GM19099 (cell line): ENCODE data around the gene SHLD2.
A peak's percentile ranks its signal among the peaks of the same experiment; 100 is the strongest.

Experiments used
- POLR2A ChIP-seq: IDR thresholded peaks from 3 replicates; pipeline ENCODE4 v1.6.1; 2011; ENCODE audit warnings: low read depth; ENCODE audit not compliant: insufficient read length; ENCODE audit errors: extremely low read depth

The SHLD2 gene, protein sequence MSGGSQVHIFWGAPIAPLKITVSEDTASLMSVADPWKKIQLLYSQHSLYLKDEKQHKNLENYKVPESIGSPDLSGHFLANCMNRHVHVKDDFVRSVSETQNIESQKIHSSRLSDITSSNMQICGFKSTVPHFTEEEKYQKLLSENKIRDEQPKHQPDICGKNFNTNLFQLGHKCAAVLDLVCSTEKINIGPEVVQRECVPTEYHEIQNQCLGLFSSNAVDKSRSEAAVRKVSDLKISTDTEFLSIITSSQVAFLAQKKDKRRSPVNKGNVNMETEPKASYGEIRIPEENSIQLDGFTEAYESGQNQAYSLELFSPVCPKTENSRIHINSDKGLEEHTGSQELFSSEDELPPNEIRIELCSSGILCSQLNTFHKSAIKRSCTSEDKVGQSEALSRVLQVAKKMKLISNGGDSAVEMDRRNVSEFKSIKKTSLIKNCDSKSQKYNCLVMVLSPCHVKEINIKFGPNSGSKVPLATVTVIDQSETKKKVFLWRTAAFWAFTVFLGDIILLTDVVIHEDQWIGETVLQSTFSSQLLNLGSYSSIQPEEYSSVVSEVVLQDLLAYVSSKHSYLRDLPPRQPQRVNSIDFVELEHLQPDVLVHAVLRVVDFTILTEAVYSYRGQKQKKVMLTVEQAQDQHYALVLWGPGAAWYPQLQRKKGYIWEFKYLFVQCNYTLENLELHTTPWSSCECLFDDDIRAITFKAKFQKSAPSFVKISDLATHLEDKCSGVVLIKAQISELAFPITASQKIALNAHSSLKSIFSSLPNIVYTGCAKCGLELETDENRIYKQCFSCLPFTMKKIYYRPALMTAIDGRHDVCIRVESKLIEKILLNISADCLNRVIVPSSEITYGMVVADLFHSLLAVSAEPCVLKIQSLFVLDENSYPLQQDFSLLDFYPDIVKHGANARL

DNA sequence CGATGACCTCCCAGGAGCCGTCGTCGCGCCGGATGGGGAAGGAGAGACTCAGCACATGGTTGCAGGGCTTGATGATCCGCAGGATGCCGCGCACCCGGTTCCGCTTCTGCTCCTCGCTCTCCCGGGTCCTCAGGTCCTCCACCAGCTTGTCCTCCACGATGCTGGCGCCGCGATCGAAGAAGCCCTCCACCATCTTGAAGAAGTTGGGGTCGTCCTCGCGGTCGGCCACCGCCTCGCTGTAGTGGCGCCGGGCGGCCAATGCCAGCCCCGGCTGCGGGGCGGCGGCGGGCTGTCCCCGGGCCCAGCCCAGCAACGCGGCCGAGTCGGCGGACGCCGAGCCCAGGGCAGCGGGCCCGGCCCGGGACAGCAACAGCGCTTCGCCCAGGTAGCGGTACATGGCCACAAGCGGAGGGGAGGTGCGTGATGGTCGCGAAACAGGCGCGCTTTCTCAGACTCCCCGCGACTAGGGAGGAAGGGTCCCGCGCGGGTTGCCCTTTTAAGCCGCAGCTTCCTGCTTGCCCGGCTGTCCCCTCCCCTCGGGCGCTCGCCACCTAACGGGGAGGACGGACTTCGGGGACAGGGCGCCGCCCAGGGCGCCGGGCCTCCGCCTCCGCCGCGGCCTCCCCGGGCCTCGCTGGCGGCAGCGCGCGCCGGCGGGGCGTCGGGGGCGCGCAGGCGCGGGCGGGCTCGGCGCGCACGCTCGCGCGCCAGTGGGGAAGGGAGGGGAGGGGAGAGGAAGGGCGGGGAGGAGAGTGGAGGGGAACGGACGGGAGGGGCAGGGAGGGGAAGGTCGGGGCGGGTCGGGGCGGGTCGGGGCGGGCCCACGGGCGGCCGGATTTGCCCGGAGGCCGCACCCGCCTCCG lies at the start of gene SHLD2, which contains the start of gene GLUD1:
Gene SHLD2 (plus strand): TSS at position 834 of the 863 bp plus-strand sequence. CDS start 56,149 bp downstream, outside the sequence.
Gene GLUD1 (minus strand): TSS at position 471 of the 863 bp plus-strand sequence. CDS start 74 bp downstream, at position 397.
- peak; percentile 85 for TF ChIP-seq POLR2A

- TF ChIP-seq POLR2A, result no peak
These were observed 49.5 kb upstream of the SHLD2 start for GRCh38 chr10:87045434-87045938.

DNA sequence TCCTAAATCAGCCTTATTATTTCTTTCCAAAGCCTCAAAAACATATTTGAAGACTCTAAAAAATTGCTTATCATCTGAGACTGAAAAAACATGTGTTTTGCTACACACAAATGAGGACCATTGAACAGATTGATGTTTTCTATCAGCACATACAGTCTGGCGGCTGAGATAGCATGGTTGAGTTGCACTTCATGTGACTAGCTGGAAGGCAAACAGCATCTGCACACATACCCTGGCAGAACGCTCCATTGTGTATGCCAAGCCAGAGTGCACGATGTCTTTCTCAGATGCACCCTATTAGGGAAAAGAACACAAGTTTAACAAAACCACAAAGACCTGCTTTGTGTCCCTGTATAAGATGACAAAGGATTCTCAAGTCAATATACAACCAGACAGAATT lies 41.9 kb upstream of the SHLD2 start:
- TF ChIP-seq POLR2A, result no peak

- TF ChIP-seq POLR2A, result no peak
These were observed 41.3 kb upstream of the SHLD2 start for GRCh38 chr10:87053577-87054181.

DNA sequence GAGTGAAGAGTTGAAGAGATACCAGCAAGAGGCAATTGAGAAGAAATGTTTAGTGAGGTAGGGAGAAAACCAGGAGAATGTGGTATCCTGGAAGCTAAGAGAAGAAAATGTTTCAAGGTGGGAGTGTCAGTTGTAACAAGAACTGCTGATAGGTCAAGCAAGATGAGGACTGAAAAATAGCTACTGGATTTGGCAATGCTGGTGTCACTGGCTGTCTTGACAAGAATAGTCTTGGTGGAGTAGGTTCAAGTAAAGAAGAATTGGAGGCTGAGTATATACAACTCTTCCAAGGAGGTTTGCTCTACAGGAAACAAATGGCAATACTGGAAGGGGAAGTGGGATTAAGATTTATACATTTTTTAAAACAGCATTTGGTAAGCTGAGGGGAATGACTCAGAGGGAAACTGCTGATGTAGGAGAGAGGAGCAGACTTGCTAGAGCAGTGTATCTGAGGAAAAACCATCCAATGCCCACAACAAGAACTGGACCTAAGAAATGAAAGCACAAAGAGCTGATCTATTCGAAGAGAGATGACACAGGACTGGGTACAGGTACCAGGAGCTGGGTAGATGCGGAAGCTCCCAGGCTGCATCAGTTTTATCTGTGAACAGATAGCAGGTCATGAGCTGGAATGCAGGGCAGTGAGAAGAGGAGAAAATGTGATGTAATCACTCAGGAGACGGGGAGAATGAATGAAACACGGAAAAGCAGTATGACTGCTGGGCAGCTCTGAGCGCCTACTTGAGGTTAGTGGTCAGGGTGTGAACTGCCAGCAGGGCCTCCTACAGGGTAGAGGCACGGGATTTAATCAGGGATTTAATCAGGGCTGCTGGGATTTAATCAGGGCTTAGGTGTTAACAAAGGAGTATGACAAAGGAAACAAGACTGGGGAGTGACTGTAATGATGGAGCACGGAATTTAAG lies 40.4 kb upstream of the SHLD2 start:
- TF ChIP-seq POLR2A, result no peak

DNA sequence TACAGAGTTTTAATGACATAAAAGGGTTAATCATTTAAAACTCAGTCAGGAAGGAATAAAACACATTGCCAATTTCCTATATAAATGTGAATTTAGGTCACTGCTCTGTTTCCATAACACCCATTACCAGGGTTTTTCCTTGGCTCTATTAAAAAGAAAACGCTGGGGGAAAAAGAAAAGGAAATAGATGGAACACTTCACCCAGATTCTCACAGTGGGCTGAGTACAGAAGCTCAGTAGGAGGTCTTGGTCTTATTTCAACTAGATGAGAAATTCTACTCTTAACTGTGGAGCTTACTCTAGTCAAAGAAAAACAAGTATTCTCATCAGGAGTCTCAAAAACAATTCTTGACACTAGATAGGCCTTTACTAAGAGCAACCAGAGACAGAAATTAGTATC lies 36.8 kb upstream of the SHLD2 start:
- TF ChIP-seq POLR2A, result no peak

DNA sequence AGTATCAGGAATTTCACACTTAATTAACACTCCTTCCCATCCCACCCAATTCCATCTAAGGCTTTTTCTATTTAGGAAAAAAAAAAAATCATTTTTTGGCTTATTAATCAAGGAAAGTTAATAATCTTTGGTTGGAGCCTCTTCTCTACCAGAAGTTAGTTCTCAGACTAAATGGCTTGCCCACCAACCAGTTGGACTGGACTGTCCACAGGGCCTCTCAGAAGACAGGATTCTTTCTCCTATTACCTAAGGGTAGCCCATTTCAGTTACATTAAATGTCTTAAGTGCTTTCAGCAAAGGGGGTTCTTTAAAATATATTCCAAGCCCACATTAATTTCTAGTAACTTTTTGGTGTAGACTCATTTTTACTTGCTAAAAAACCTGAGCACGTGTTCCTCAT lies 35.6 kb upstream of the SHLD2 start:
- TF ChIP-seq POLR2A, result no peak

GRCh38 chr10:87060280-87060928 lies 34.6 kb upstream of the SHLD2 start:
- no peak for TF ChIP-seq POLR2A

DNA sequence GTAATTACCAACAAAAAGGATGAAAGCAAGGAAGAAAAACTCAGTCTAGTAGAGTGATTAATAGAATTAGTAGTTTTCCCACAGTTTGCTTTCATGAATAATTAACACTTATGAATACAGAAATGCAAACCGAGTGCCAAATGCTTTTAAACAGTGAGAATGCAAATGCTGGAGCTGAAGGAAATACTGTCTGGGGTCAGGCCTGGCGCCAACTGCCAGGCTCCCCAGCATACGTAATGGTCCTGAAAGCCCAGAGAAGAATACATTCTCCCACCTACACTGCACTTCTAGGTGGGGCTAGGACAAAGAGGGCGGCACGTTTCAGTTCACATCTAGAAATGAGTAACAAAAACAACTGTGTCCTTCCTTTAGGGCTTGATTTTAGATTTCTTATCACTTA lies 30.4 kb upstream of the SHLD2 start:
- no peak for TF ChIP-seq POLR2A

DNA sequence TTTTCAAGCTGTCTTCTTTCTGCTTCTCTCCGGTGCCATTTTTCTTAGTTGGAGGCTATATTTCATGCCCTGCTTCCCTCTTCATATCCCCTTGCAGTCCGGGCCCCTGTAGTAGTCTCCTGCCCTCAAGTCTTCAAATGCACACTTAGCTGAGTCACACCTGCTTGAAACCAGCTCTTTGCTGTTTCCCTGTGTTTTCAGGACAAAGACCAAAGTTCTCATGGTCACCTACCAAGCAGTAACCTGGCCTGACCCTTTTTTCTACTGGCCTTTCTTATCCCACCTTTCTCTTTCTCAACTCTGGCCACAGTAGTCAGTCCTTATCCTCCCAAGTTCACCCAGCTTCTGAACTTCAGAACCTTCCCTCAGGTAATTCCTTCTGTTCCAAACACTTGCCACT lies 28.8 kb upstream of the SHLD2 start:
- no peak for TF ChIP-seq POLR2A

DNA sequence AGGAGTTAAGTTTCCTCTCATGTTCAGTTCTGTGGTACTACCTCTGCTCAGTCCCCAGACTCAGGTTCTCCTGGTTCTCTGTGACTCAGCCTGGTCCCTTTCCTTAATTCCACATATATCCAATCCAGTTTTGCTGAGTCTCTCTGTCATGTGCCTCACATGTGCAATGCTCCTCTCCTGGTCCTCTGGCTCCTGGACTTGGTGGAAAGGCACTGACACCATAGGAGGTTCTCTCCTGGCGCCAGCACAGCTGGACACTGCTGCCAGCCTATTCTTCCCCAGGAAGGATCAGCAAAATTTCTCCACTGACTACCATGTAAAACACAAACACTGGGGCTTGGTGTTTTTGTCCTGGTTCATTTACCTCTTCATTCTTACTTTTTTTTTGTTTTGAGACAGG lies 28.1 kb upstream of the SHLD2 start:
- no peak for TF ChIP-seq POLR2A

- TF ChIP-seq POLR2A, result no peak
These were observed 26.7 kb upstream of the SHLD2 start for GRCh38 chr10:87068281-87068680.

DNA sequence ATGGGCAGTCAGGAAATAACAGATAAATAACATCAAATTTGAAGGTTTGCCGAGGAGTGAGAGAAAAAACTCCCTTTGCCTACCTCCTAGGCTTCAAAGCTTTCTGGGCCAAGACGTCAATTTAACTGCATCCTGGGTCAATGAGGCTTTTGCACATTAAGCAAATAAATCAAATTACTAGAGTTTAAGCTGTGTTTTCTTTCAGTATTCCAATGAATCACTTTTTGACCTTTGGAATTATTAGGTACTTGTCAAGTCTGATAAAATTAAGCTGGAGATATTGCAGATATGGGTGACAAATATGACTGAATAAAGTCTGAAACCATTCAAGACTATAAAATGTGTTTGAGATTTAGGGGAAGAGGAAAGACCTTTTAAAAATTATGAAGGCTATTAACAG lies 22.6 kb upstream of the SHLD2 start:
- TF ChIP-seq POLR2A, result no peak
